Measurements from ENCODE around the gene MME.

- TF ChIP-seq CTCF (IDR thresholded peaks at IDR 0.05; ENCODE audit: low read depth, low read length, missing input control), result no peak
- no peak for TF ChIP-seq RAD21 (IDR thresholded peaks at IDR 0.05)
- TF ChIP-seq YY1 (IDR thresholded peaks at IDR 0.05), result no peak
- no peak for TF ChIP-seq REST (IDR thresholded peaks at IDR 0.05)
- TF ChIP-seq, protein P1, sequence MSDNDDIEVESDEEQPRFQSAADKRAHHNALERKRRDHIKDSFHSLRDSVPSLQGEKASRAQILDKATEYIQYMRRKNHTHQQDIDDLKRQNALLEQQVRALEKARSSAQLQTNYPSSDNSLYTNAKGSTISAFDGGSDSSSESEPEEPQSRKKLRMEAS (IDR thresholded peaks at IDR 0.05), result no peak
- TF ChIP-seq ATF3 (IDR thresholded peaks at IDR 0.05), result no peak
- no peak for TF ChIP-seq GABPA (IDR thresholded peaks at IDR 0.05 in 1 of 2, conservative IDR thresholded peaks at IDR 0.05 in 1 of 2)
- no peak for TF ChIP-seq JUND (IDR thresholded peaks at IDR 0.05)
Measured at GRCh38 chr3:155202626-155203025, 122.5 kb downstream of the MME start.

All from liver (tissue), 3 donors.